BLaER1 (cell line): Measurements from ENCODE around the gene RNASEH2A.
A peak's percentile ranks its signal among the peaks of the same experiment; 100 is the strongest.

Source experiments
- H3K27ac ChIP-seq: shearing (Covaris generic); formaldehyde crosslinking; 2 replicates; pipeline ENCODE4 v1.8.1; 2022
- H3K27me3 ChIP-seq: shearing (Covaris generic); formaldehyde crosslinking; 2 replicates; pipeline ENCODE4 v1.8.1; 2022
- H3K36me3 ChIP-seq: shearing (Covaris generic); formaldehyde crosslinking; 2 replicates; pipeline ENCODE4 v1.8.1; 2022
- H3K4me1 ChIP-seq: shearing (Covaris generic); formaldehyde crosslinking; 2 replicates; pipeline ENCODE4 v1.8.1; 2022
- H3K4me2 ChIP-seq: shearing (Covaris generic); formaldehyde crosslinking; 2 replicates; pipeline ENCODE4 v1.8.1; 2022
- H3K4me3 ChIP-seq: shearing (Covaris generic); formaldehyde crosslinking; 2 replicates; pipeline ENCODE4 v1.8.1; 2022
- H3K9ac ChIP-seq: shearing (Covaris generic); formaldehyde crosslinking; 2 replicates; pipeline ENCODE4 v1.8.1; 2022
- H3K9me3 ChIP-seq: shearing (Covaris generic); formaldehyde crosslinking; 2 replicates; pipeline ENCODE4 v1.8.1; 2022
- H4K20me1 ChIP-seq: shearing (Covaris generic); formaldehyde crosslinking; 2 replicates; pipeline ENCODE4 v1.8.1; 2022
- Cebpa-rat ChIP-seq: shearing (Covaris generic); IDR thresholded peaks from 2 replicates; pipeline ENCODE4 v1.8.1; 2022

RNASEH2A gene

GRCh38 chr19:12828494-12828893 lies 22.1 kb downstream of the RNASEH2A start:
- Histone ChIP-seq H3K36me3 (no peaks in the 10 kb centered on the region), H3K4me1 (peaks cover 29% of the 10 kb centered on the region), H4K20me1 (peaks cover 27% of the 10 kb centered on the region), H3K4me2 (peak overlapping the region; percentile 61), H3K27ac (no peak overlapping the region), H3K9me3 (no peaks in the 10 kb centered on the region), H3K27me3 (peaks cover 37% of the 10 kb centered on the region), H3K4me3 (no peak overlapping the region), H3K9ac (no peak overlapping the region)
- TF ChIP-seq Cebpa-rat, result no peak

GRCh38 chr19:12833418-12833737 lies 27.0 kb downstream of the RNASEH2A start:
- Histone ChIP-seq H3K4me3 (peak overlapping the region; percentile 74; the same call in 1 of the 2 replicates), H3K9me3 (no peaks in the 10 kb centered on the region), H3K27me3 (peaks cover 81% of the 10 kb centered on the region), H3K36me3 (no peaks in the 10 kb centered on the region), H3K9ac (no peak overlapping the region), H3K27ac (no peak overlapping the region), H3K4me2 (peak overlapping the region; percentile 79), H4K20me1 (peaks cover 62% of the 10 kb centered on the region), H3K4me1 (peaks cover 44% of the 10 kb centered on the region)
- no peak for TF ChIP-seq Cebpa-rat

- TF ChIP-seq Cebpa-rat, result no peak
- H3K36me3 ChIP-seq, result no peaks in the 10 kb centered on the region
- H4K20me1 ChIP-seq, result peaks cover 62% of the 10 kb centered on the region
- H3K27me3 ChIP-seq, result peaks cover 82% of the 10 kb centered on the region
- peaks cover 45% of the 10 kb centered on the region for H3K4me1 ChIP-seq
- H3K4me2 ChIP-seq, result peak overlapping the region; percentile 99
- peak overlapping the region; percentile 74 for H3K4me3 ChIP-seq
- no peaks in the 10 kb centered on the region for H3K9me3 ChIP-seq
- H3K9ac ChIP-seq, result peak overlapping the region; percentile 17; the same call in 1 of the 2 replicates
- H3K27ac ChIP-seq, result no peak overlapping the region
Observed at GRCh38 chr19:12833738-12834565, 27.6 kb downstream of the RNASEH2A start.

GRCh38 chr19:12834566-12834943 lies 28.2 kb downstream of the RNASEH2A start, which contains the start of gene RTBDN:
TSS of gene RTBDN (minus strand) at chr19:12834579. CDS start at chr19:12829979, 4,600 bp downstream.
- Histone ChIP-seq H3K4me2 (peak within 1 kb of the TSS; percentile 99), H3K9ac (peak within 1 kb of the TSS; percentile 17; the same call in 1 of the 2 replicates), H3K27me3 (peaks cover 84% of the 10 kb centered on the region), H4K20me1 (peaks cover 60% of the 10 kb centered on the region), H3K9me3 (no peaks in the 10 kb centered on the region), H3K27ac (no peak within 1 kb of the TSS), H3K4me3 (peak within 1 kb of the TSS; percentile 74), H3K36me3 (no peaks in the 10 kb centered on the region), H3K4me1 (peaks cover 47% of the 10 kb centered on the region)
- TF ChIP-seq Cebpa-rat, result no peak

- H3K27ac ChIP-seq, result no peak overlapping the region
- H3K27me3 ChIP-seq, result peaks cover 87% of the 10 kb centered on the region
- no peak for TF ChIP-seq Cebpa-rat
- H4K20me1 ChIP-seq, result peaks cover 60% of the 10 kb centered on the region
- no peaks in the 10 kb centered on the region for H3K9me3 ChIP-seq
- peak overlapping the region; percentile 99; the same call in 1 of the 2 replicates for H3K4me2 ChIP-seq
- peak overlapping the region; percentile 74 for H3K4me3 ChIP-seq
- H3K36me3 ChIP-seq, result no peaks in the 10 kb centered on the region
- H3K4me1 ChIP-seq, result peaks cover 47% of the 10 kb centered on the region
- H3K9ac ChIP-seq, result no peak overlapping the region
Observed at GRCh38 chr19:12834976-12835757, 28.8 kb downstream of the RNASEH2A start.

- 0 out of 2 replicates have a peak overlapping the region, but pooled peaks have one; percentile 10 for H3K4me3 ChIP-seq
Observed at GRCh38 chr19:12836529-12836863, 30.1 kb downstream of the RNASEH2A start.

GRCh38 chr19:12837225-12837624 lies 30.8 kb downstream of the RNASEH2A start:
- H3K9me3 ChIP-seq, result no peaks in the 10 kb centered on the region
- no peak overlapping the region for H3K4me2 ChIP-seq
- no peak for TF ChIP-seq Cebpa-rat

More at GRCh38 chr19:12836529-12836863, 30.1 kb downstream of the RNASEH2A start:
- Histone ChIP-seq H3K27ac (no peak overlapping the region), H4K20me1 (peaks cover 67% of the 10 kb centered on the region), H3K9ac (no peak overlapping the region), H3K4me2 (no peak overlapping the region), H3K9me3 (no peaks in the 10 kb centered on the region), H3K27me3 (peaks cover 95% of the 10 kb centered on the region), H3K36me3 (no peaks in the 10 kb centered on the region), H3K4me1 (peaks cover 60% of the 10 kb centered on the region)
- TF ChIP-seq Cebpa-rat, result no peak

GRCh38 chr19:12838182-12838885 lies 31.9 kb downstream of the RNASEH2A start, which contains the start of gene MAST1:
TSS of gene MAST1 (plus strand) at chr19:12838515. CDS start at chr19:12838573, 58 bp downstream.
- H3K27me3 ChIP-seq, result peaks cover 95% of the 10 kb centered on the region
- peak within 1 kb of the TSS; percentile 83 for H3K4me2 ChIP-seq
- peak within 1 kb of the TSS; percentile 66 for H3K4me3 ChIP-seq
- no peak within 1 kb of the TSS for H3K27ac ChIP-seq
- no peak within 1 kb of the TSS for H3K9ac ChIP-seq
- H3K36me3 ChIP-seq, result no peaks in the 10 kb centered on the region
- H3K4me1 ChIP-seq, result peaks cover 51% of the 10 kb centered on the region
- no peak for TF ChIP-seq Cebpa-rat
- no peaks in the 10 kb centered on the region for H3K9me3 ChIP-seq
- H4K20me1 ChIP-seq, result peaks cover 62% of the 10 kb centered on the region

More at GRCh38 chr19:12837225-12837624, 30.8 kb downstream of the RNASEH2A start:
- H3K4me1 ChIP-seq, result peaks cover 60% of the 10 kb centered on the region
- no peak overlapping the region for H3K27ac ChIP-seq
- no peak overlapping the region for H3K9ac ChIP-seq
- no peak overlapping the region for H3K4me3 ChIP-seq
- no peaks in the 10 kb centered on the region for H3K36me3 ChIP-seq
- peaks cover 98% of the 10 kb centered on the region for H3K27me3 ChIP-seq
- H4K20me1 ChIP-seq, result peaks cover 71% of the 10 kb centered on the region
